H9 (cell line): ENCODE results near the gene ITM2B. TPM values are rescaled to one million over a fixed set of nuclear protein-coding genes. Genes with fewer than 3 reads are reported as not detected.

Experiments used
- DNase-seq: peaks from one replicate; pipeline ENCODE4 v3.0.0-alpha.2; 2017
- H2AFZ ChIP-seq: one replicate; pipeline ENCODE4 v1.6.1; 2013; ENCODE audit warnings: mild to moderate bottlenecking, low read length, control low read depth, moderate library complexity
- H2AK5ac ChIP-seq: 2 replicates; pipeline ENCODE4 v1.6.1; 2013; ENCODE audit warnings: low read length, control low read depth, mixed read lengths; ENCODE audit not compliant: insufficient read length
- H2BK120ac ChIP-seq: one replicate; pipeline ENCODE4 v1.6.1; 2013; ENCODE audit warnings: low read depth, mild to moderate bottlenecking, low read length, control low read depth, inconsistent platforms; ENCODE audit not compliant: poor library complexity, severe bottlenecking
- H2BK12ac ChIP-seq: 2 replicates; pipeline ENCODE4 v1.6.1; 2013; ENCODE audit warnings: low read length, control low read depth, mixed read lengths, low read depth; ENCODE audit not compliant: insufficient read length
- H2BK15ac ChIP-seq: 2 replicates; pipeline ENCODE4 v1.6.1; 2013; ENCODE audit warnings: low read depth, low read length, control low read depth
- H2BK20ac ChIP-seq: one replicate; pipeline ENCODE4 v1.6.1; 2013; ENCODE audit warnings: low read depth, mild to moderate bottlenecking, low read length, control low read depth, inconsistent platforms; ENCODE audit not compliant: poor library complexity, severe bottlenecking
- H2BK5ac ChIP-seq: 2 replicates; pipeline ENCODE4 v1.6.1; 2013; ENCODE audit warnings: low read length, control low read depth, mixed read lengths; ENCODE audit not compliant: insufficient read length
- H3K14ac ChIP-seq: 2 replicates; pipeline ENCODE4 v1.6.1; 2013; ENCODE audit warnings: low read length, control low read depth; ENCODE audit not compliant: insufficient read depth
- H3K18ac ChIP-seq: 2 replicates; pipeline ENCODE4 v1.6.1; 2013; ENCODE audit warnings: low read depth, mild to moderate bottlenecking, mixed read lengths, low read length, control low read depth; ENCODE audit not compliant: insufficient read length
- H3K23ac ChIP-seq: 2 replicates; pipeline ENCODE4 v1.6.1; 2013; ENCODE audit warnings: low read length, control low read depth, mixed read lengths, low read depth; ENCODE audit not compliant: insufficient read length
- H3K23me2 ChIP-seq: 2 replicates; pipeline ENCODE4 v1.6.1; 2013; ENCODE audit warnings: low read depth, mild to moderate bottlenecking, mixed read lengths, low read length, control low read depth; ENCODE audit not compliant: insufficient read length, poor library complexity, severe bottlenecking
- H3K27ac ChIP-seq: 2 replicates; pipeline ENCODE4 v1.5.1; 2013; ENCODE audit warnings: low read length, control low read depth, mixed read lengths, low read depth; ENCODE audit not compliant: insufficient read length
- H3K27me3 ChIP-seq: 2 replicates; pipeline ENCODE4 v1.6.1; 2013; ENCODE audit warnings: low read length, control low read depth, inconsistent platforms; ENCODE audit not compliant: insufficient read depth
- H3K4ac ChIP-seq: 2 replicates; pipeline ENCODE4 v1.6.1; 2013; ENCODE audit warnings: low read depth, mild to moderate bottlenecking, control low read depth, inconsistent platforms, low read length, moderate library complexity
- H3K4me1 ChIP-seq: 2 replicates; pipeline ENCODE4 v1.6.1; 2013; ENCODE audit warnings: low read length, control low read depth, inconsistent platforms; ENCODE audit not compliant: insufficient read depth
- H3K4me2 ChIP-seq: 2 replicates; pipeline ENCODE4 v1.6.1; 2013; ENCODE audit warnings: low read length, control low read depth, mixed read lengths; ENCODE audit not compliant: insufficient read length, insufficient read depth
- H3K56ac ChIP-seq: 2 replicates; pipeline ENCODE4 v1.6.1; 2013; ENCODE audit warnings: low read depth, mild to moderate bottlenecking, mixed read lengths, low read length, control low read depth; ENCODE audit not compliant: insufficient read length
- H3K79me1 ChIP-seq: 2 replicates; pipeline ENCODE4 v1.6.1; 2013; ENCODE audit warnings: low read depth, mild to moderate bottlenecking, moderate library complexity, low read length, control low read depth, inconsistent platforms; ENCODE audit not compliant: insufficient read depth, poor library complexity, severe bottlenecking
- H3K79me2 ChIP-seq: 2 replicates; pipeline ENCODE4 v1.6.1; 2013; ENCODE audit warnings: low read length, control low read depth, inconsistent platforms; ENCODE audit not compliant: insufficient read depth
- H3K9ac ChIP-seq: 2 replicates; pipeline ENCODE4 v1.6.1; 2013; ENCODE audit warnings: low read length, control low read depth, mixed read lengths; ENCODE audit not compliant: insufficient read length; ENCODE audit errors: extremely low read depth
- H3K9me3 ChIP-seq: one replicate; pipeline ENCODE4 v1.6.1; 2013; ENCODE audit warnings: low read depth, low read length, inconsistent platforms; ENCODE audit not compliant: control insufficient read depth
- H3T11ph ChIP-seq: one replicate; pipeline ENCODE4 v1.6.1; 2013; ENCODE audit warnings: mild to moderate bottlenecking, low read length, control low read depth, inconsistent platforms
- H4K20me1 ChIP-seq: one replicate; pipeline ENCODE4 v1.6.1; 2013; ENCODE audit not compliant: control insufficient read depth, insufficient read length, insufficient read depth
- H4K5ac ChIP-seq: 2 replicates; pipeline ENCODE4 v1.6.1; 2013; ENCODE audit warnings: low read depth, mild to moderate bottlenecking, mixed read lengths, low read length, control low read depth; ENCODE audit not compliant: insufficient read length
- H4K8ac ChIP-seq: replicated peaks from 2 replicates; pipeline ENCODE4 v1.6.1; 2013; ENCODE audit warnings: low read length, control low read depth, mixed read lengths, low read depth; ENCODE audit not compliant: insufficient read length
- H4K91ac ChIP-seq: 2 replicates; pipeline ENCODE4 v1.6.1; 2013; ENCODE audit warnings: low read depth, mild to moderate bottlenecking, moderate library complexity, mixed read lengths, low read length, control low read depth; ENCODE audit not compliant: insufficient read length
- H3K27ac Mint-ChIP-seq, 3 experiments: 2 replicates in 2 of 3; 3 replicates in 1 of 3; pipeline ENCODE4 v1.8.0; 2020 to 2021; ENCODE audit warnings: mixed read lengths in 3 of 3, mild to moderate bottlenecking in 1 of 3, moderate library complexity in 1 of 3
- H3K27me3 Mint-ChIP-seq: 2 replicates; pipeline ENCODE4 v1.8.0; 2021; ENCODE audit warnings: low read depth, mild to moderate bottlenecking, moderate library complexity, mixed read lengths
- H3K36me3 Mint-ChIP-seq, 3 experiments: 2 replicates in 2 of 3; 3 replicates in 1 of 3; pipeline ENCODE4 v1.8.0; 2020 to 2021; ENCODE audit warnings: low read depth in 3 of 3, mixed read lengths in 3 of 3; ENCODE audit not compliant: insufficient read depth in 1 of 3
- H3K4me1 Mint-ChIP-seq, 2 experiments: 2 replicates each; pipeline ENCODE4 v1.8.0; 2020; ENCODE audit warnings: mixed read lengths in 2 of 2
- H3K4me3 Mint-ChIP-seq, 2 experiments: 2 replicates in 1 of 2; 3 replicates in 1 of 2; pipeline ENCODE4 v1.8.0; 2020 to 2021; ENCODE audit warnings: mild to moderate bottlenecking in 2 of 2, mixed read lengths in 2 of 2, moderate library complexity in 1 of 2
- H3K9me3 Mint-ChIP-seq, 2 experiments: 2 replicates in 1 of 2; 3 replicates in 1 of 2; pipeline ENCODE4 v1.8.0; 2020; ENCODE audit warnings: mild to moderate bottlenecking in 2 of 2, mixed read lengths in 2 of 2, moderate library complexity in 1 of 2
- WGBS: extraction: QIAGEN DNeasy Blood & Tissue Kit; methylation state at CpG from one replicate; pipeline ENCODE4 v1.1.7; 2013; ENCODE audit warnings: missing lambda C conversion rate, low lambda C conversion rate, mixed read lengths; ENCODE audit not compliant: insufficient read length; ENCODE audit errors: extremely low coverage; 5-methylcytosine and 5-hydroxymethylcytosine counted together
- total RNA-seq: library from RNA; stranded (reverse); gene quantifications from 2 replicates; pipeline ENCODE4 v1.2.1, GENCODE V29; 2021
- TF ChIP-seq, protein P1 (sequence below): fragments of 200-600 bp; sonication (generic); conservative IDR thresholded peaks from 3 replicates; pipeline ENCODE4 v1.8.0; 2021; ENCODE audit warnings: antibody characterized with exemption, mild to moderate bottlenecking

The ITM2B gene
- total RNA-seq, 1 experiment from 2014 or later = 175 TPM

GRCh38 chr13:48242677-48243076, 9.7 kb downstream of the ITM2B start:
- no peak overlapping the region for H3K4me3 Mint-ChIP-seq

More at GRCh38 chr13:48242677-48243076, 9.7 kb downstream of the ITM2B start:
- Histone ChIP-seq H4K20me1 (no peaks in the 10 kb centered on the region), H3K9me3 (no peaks in the 10 kb centered on the region), H2BK20ac (no peak overlapping the region), H3K4ac (no peak overlapping the region), H3K4me1 (no peaks in the 10 kb centered on the region), H3K79me1 (no peaks in the 10 kb centered on the region), H3K56ac (no peak overlapping the region), H4K8ac (no peak overlapping the region), H3K27ac (no peak overlapping the region), H2BK12ac (no peak overlapping the region), H3K18ac (no peak overlapping the region), H4K91ac (no peak overlapping the region), H3K23me2 (no peaks in the 10 kb centered on the region), H4K5ac (no peak overlapping the region), H3K9ac (no peak overlapping the region), H2AFZ (no peak overlapping the region), H3T11ph (no peak overlapping the region), H2BK5ac (no peak overlapping the region), H2BK120ac (no peak overlapping the region), H2BK15ac (no peak overlapping the region), H3K23ac (no peak overlapping the region), H3K14ac (no peak overlapping the region), H3K4me2 (no peak overlapping the region), H3K79me2 (peaks cover 3% of the 10 kb centered on the region; the same call in 1 of the 2 replicates), H3K27me3 (no peaks in the 10 kb centered on the region), H2AK5ac (no peak overlapping the region)
- Mint-ChIP-seq H3K4me1 (peaks cover 4 to 6% of the 10 kb centered on the region in 2 experiments; a peak in 3 of 4 replicates), H3K27ac (no peak overlapping the region), H3K36me3 (peaks cover 0 to 4% (median 4%) of the 10 kb centered on the region in 3 experiments; a peak in 4 of 7 replicates), H3K9me3 (no peaks in the 10 kb centered on the region), H3K27me3 (no peaks in the 10 kb centered on the region)
- no peak for DNase-seq
- no CpG with 5 or more reads among the region's 1 CpG for WGBS
- TF ChIP-seq, protein P1, sequence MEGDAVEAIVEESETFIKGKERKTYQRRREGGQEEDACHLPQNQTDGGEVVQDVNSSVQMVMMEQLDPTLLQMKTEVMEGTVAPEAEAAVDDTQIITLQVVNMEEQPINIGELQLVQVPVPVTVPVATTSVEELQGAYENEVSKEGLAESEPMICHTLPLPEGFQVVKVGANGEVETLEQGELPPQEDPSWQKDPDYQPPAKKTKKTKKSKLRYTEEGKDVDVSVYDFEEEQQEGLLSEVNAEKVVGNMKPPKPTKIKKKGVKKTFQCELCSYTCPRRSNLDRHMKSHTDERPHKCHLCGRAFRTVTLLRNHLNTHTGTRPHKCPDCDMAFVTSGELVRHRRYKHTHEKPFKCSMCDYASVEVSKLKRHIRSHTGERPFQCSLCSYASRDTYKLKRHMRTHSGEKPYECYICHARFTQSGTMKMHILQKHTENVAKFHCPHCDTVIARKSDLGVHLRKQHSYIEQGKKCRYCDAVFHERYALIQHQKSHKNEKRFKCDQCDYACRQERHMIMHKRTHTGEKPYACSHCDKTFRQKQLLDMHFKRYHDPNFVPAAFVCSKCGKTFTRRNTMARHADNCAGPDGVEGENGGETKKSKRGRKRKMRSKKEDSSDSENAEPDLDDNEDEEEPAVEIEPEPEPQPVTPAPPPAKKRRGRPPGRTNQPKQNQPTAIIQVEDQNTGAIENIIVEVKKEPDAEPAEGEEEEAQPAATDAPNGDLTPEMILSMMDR = no peak
